Endometrial microvascular endothelial cells (primary cell): ENCODE measurements around the gene PPDPF. TPM values are rescaled to one million over a fixed set of nuclear protein-coding genes. Genes with fewer than 3 reads are reported as not detected.

Source experiments
- in situ Hi-C: cut with HindIII; loops from 2 replicates; pipeline ENCODE4 v1.10.0; 2017; ENCODE audit warnings: low sequenced_read_pairs, low pct_unique_long_range_greater_than_20kb; ENCODE audit errors: inconsistent ontology term
- total RNA-seq: library from RNA; depleted of rRNA; stranded (reverse); fragments of >200 nt; gene quantifications from one replicate; pipeline ENCODE4 v1.2.3, GENCODE V29; 2015; ENCODE audit errors: inconsistent ontology term

The PPDPF gene
- total RNA-seq, 1 donor from 2014 or later = 126 TPM

DNA sequence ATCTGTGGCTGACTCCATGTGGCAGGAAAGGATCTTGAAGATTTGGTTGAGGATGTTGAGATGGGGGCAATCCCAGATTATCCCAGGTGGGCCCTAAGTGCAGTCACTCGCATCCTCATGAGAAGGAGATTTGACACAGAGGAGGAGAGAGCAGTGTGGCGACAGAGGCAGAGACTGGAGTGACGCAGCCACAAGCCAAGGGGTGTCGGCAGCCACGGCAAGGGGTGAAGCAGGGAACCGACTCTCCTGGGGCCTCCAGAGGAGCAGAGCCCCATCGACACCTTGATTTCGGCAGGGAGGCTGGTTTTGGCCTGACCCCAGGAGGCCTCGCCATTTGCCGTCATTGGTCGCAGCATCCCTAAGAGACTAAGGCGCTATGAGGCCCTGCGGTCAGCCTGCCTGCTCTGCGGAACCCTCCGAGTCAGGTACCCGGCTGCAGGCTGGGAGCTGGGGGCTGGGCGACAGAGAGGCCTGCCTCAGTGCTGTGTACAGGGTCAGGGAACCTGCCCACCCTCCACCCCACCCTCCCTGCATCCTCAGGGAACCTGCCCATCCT is 34.2 kb upstream of the PPDPF start:
- in situ Hi-C loops = no loop called here

DNA sequence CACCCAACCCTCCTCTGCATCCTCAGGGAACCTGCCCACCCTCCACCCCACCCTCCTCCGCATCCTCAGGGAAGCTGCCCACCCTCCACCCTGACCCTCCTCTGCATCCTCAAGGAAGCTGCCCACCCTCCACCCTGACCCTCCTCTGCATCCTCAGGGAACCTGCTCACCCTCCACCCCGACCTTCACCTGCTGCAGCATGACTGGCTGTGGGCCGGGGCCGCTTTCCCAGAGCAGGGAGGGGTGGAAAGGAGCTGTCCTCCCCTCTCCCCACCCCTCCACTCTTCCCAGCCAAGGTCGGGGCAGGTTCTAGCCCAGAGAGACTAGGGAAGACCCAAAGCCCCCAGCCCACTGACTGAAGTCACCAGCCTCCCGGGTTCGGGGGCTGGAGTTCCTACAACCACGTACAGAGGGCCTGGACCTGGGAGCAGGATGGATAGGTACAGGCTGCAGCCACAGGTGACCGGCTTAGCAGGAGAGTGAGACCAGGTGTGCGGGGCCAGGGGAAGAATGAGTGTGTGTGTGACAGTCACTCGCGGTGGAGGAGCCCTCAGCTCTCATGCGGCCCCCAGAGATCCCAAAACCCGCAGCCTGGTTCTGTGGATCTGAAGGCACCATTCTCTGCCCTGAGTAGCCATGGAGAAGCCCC is 33.3 kb upstream of the PPDPF start:
- in situ Hi-C loops = no loop called here

DNA sequence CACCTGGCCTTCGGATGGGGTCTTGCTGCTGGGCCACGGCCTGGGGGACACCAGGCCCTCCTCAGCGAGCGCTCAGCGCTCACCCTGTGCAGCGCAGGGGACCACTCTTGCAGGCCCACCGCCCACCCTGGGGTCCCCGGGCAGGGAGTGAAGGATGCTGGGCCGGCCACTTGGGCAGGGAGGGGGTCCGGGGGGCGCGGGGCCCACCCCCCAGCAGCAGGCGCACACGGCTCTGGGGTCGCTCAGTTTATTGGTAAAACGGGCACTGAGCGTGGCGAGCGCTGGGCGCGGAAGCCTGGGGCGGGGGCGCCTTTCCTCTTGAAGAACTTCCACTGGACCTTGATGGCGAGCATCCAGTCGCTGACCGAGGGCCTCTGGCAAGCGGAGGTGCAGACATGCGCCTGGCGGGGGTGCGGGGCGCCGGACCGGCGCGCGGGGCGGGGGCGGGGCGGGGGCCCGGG is 32.8 kb upstream of the PPDPF start:
- in situ Hi-C loops = no loop called here

DNA sequence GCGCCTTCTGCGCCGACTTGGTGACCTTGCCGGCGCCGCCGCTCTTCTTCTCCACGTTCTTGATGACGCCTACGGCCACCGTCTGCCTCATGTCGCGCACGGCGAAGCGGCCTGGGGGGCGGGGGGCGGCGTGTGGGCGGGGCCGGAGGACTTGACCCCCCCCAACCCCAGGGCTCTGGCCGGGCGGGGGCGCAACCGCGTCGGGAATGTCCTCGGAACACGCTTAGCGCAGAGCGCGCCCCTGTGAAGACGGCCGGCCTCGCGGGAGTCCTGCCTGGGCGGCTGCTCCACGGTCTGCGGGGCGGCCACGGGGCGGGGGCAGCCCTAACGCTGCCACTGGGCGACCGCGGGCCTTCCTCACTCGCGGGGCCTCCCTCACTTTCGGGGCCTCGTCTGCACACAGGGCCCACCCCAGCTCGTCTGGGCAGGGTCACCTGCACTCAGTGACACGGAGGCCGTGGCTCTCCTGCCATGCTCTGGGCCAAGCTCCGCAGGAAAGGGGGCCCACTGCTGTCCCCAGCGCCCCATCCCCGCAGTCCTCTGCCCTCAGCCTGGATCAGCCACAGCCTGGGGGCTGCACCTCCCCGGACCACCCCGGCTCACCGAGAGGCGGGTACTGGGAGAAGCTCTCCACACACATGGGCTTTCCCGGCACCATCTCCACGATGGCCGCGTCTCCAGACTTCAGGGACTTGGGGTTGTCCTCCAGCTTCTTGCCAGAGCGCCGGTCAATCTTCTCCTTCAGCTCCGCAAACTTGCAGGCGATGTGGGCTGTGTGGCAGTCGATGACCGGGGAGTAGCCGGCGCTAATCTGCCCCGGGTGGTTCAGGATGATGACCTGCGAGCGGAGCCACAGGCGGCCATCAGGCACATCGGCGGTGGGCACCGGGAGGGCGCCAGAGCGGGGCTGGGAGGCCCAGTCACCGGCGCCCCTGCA is 32.0 kb upstream of the PPDPF start:
- in situ Hi-C loops = no loop called here

DNA sequence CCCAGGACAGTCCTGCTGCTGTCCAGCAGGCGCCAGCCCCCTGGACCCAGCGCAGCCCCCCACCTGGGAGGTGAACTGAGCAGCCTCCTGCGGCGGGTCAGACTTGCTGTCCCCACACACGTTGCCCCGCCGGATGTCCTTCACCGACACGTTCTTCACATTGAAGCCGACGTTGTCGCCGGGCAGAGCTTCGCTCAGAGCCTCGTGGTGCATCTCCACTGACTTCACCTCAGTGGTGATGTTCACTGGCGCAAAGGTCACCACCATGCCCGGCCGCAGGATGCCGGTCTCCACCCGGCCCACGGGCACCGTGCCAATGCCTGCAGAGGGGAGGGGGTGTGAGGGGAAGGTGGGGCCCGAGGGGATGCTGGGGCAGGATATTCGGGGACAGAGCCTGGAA is 30.1 kb upstream of the PPDPF start:
- in situ Hi-C loops = no loop called here

DNA sequence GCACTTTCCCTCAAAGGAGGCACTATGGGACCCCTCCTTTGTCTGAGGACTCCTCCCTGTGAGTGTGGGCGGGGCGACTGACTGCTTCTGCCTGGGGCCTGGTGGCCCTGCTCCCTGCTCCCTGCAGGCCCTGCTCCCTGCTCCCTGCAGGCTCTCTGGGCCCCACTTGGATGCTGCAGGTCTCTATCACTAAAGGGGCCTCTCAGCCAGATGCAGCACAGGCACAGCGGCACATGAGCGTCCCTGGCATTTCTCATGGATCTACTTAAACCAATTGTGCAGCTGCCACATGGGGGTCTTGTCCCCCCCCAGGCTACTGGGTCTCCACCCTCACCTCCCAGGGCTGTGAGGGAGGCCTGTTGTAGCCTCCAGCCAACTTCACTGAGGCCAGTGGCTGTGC is 29.5 kb upstream of the PPDPF start:
- in situ Hi-C loops = no loop called here

DNA sequence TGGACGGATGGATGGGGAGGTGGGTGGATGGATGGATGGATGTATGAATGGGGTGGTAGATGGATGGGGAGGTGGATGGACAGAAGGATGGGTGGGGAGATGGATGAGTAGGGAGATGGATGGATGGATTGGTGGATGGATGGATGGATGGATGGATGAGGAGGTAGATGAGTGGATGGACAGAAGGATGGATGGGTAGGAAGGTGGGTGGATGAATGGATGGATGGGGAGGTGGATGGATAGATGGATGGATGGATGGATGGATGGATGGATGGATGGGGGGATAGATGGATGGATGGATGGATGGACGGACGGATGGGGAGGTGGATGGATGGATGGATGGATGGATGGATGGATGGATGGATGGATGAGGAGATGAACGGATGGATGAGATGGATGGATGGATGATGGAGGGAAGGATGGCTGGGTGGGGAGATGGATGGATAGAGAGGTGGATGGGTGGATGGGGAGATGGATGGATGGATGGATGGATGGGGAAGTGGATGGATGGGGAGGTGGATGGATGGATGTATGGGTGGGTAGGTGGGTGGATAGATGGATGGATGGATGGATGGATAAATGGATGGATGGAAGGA is 28.8 kb upstream of the PPDPF start:
- in situ Hi-C loops = no loop called here

DNA sequence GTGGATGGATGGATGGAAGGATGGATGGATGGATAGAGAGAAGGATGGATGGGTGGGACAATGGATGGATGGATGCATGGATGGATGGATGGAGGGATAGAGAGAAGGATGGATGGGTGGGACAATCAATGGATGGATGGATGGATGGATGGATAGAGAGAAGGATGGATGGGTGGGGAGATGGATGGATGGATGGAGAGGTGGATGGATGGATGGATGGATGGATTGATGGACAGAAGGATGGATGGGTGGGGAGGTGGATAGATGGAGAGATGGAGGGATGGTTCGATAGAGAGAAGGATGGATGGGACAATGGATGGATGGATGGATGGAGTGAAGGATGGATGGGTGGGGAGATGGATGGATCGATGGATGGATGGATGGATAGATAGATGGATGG is 28.0 kb upstream of the PPDPF start:
- in situ Hi-C loops = no loop called here

DNA sequence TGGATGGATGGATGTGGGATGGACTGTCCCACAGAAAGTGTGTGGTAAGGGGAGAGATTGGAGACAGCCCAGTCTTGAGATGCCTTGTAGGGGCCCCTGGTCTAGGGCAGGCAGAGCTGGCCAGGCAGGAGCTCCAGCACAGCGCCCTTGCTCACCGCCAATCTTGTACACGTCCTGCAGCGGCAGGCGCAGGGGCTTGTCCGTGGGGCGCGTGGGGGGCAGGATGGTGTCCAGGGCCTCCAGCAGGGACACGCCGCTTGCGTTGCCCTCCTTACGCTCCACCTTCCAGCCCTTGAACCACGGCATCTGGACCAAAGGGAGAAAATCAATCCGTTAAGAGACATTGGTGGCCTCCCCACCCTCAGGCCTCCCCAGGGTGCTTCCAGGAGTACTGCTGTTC is 27.6 kb upstream of the PPDPF start:
- in situ Hi-C loops = no loop called here

DNA sequence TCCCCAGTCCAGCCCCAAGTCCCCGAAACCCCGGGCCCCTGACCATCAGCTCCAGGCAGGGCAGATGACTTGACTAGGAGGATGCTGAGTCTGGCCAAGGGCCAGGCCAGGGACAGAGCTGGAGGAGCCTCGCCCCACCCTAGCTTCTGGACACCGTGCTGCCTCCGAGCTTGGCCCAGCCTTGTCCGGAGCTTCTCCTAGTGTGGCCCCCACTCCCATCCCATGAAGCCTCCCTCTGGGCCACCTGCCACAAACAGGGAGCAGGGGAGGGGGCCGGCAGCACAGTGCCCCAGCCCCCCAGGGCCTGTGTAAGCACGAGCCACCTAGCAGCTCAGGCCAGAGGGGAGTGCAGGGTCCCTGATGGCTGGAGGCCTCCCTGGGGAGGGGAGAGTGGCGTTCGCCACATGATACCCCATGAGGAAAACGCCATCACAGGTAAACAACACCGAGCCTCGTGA is 27.0 kb upstream of the PPDPF start:
- in situ Hi-C loops = no loop called here

DNA sequence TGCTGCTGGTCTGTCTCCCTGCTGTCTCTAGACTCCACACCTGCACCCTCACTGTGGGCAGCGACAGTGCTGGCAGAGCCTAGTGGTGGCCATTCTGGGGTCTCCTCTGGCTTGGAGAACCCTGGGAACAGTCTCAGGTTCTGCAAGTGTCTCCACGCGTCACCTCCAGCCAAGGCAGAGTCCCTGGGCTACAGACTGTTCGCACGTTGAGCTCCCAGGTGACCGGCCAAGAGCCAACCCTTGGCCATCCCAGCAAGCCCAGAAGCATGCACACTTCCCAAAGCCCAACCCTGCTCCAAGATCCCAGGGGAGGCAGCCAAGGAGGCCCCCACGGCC is 26.5 kb upstream of the PPDPF start:
- in situ Hi-C loops = no loop called here

DNA sequence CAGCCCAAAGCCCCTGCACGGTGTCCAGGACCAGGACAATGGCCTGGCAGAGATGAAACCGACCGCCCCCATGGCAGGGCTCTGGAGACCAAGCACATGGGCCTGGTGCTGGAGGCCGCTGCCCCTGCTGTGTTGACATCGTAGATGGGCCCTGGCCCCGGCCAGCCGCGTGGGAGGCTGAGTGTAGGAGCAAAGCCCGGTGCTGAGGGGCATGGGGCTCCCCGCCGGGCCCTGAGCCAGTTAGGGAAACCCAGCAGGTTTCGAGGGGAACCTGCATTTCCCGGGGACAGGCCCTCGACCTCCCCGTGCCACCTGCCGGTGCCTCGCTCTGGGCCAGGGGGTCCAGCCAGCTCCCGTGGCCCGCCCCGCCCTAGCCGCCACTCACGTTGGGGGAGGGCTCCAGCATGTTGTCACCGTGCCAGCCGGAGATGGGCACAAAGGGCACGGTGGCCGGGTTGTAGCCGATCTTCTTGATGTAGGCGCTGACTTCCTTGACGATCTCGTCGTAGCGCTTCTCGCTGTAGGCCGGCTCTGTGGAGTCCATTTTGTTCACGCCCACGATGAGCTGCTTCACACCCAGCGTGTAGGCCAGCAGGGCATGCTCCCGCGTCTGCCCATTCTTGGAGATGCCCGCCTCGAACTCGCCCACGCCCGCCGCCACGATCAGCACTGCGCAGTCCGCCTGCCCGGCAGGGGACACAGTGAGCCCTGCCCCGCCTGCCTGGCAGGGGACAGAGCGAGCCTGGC is 26.0 kb upstream of the PPDPF start:
- in situ Hi-C loops = no loop called here

DNA sequence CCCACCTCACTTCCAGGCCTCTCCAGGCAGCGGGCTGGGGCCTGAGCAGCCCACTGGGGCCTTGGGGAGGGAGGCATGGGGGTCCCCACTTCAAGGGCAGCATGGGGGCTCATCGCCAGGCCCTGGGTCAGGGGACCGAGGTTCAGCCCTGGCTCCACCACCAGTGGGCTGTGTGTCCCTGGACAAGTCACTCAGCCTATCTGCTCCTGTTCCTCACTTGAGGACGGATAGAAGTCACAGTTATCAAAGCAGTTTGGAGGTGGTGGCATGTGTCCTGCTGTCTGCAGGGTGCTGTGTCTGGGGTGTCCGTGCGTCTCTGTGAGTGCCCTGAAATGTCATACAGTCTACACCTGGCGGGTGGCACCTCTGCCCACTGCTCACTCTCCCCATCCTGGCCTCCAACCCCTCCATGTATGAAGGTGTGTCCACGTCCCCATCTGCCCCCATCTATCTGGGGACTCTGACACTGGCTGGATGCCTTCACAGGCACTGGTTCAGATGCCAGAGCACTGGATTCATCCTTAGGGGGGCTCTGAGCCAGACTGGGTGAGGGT is 25.3 kb upstream of the PPDPF start:
- in situ Hi-C loops = no loop called here

DNA sequence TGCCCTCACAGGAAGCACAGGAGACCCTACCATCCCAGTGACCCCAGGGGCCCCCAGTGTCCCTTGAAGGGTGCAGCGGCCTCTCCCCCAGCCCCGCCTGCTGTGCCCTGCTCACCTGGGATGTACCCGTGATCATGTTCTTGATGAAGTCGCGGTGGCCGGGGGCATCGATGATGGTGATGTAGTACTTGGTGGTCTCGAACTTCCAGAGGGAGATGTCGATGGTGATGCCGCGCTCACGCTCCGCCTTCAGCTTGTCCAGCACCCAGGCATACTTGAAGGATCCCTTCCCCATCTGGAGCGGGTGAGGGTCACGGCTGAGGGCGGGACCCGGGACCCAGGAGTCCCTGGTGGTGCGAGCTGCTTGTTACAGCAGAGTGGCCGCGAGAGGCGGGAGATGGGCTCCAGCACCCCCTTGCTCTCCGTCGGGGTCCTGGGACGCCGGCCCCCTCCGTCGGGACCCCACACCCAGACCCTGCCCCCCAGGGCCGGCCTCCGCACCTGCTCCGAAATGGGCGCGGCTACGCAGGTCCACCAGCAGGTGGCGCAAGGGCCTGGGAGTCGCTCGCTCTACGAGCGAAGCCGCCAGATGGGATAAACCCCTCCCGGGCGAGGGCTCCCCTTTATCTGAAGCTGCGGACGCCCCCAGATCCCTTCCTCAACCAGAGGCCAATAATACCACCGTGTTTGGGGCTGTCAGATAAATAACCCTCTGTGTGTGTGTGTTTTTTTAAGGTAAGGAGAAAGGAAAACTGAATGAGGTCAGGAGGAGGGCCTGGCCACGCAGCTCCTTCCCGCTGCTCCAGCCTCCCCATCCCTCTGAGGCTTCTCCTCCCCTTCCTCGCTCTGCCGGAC is 24.6 kb upstream of the PPDPF start:
- in situ Hi-C loops = no loop called here

DNA sequence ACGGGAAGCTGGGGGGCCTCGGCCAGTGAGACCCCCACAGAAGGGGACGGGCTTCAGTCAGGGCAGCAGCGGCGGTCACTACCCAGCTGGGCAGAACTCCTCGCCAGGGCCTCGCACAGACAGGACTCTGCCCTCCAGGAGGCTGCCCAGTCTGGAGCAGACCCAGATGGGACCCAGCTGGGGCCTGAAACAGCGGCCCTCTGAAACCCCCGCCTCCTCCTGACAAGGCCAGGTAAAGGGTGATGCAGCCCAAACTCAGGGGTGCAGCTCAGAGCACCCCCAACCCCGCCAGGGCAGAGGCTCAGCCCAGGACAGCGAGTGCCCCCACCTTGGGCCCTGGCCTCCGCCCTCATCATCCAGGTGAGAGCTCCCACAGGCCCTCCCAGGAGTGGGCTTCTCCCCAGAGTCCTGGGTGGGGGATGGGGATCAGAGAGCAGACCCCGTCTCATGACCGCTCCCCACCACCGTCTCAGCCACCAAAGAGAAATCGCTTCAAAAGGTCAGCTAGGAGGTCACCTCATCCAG is 23.9 kb upstream of the PPDPF start:
- in situ Hi-C loops = no loop called here

DNA sequence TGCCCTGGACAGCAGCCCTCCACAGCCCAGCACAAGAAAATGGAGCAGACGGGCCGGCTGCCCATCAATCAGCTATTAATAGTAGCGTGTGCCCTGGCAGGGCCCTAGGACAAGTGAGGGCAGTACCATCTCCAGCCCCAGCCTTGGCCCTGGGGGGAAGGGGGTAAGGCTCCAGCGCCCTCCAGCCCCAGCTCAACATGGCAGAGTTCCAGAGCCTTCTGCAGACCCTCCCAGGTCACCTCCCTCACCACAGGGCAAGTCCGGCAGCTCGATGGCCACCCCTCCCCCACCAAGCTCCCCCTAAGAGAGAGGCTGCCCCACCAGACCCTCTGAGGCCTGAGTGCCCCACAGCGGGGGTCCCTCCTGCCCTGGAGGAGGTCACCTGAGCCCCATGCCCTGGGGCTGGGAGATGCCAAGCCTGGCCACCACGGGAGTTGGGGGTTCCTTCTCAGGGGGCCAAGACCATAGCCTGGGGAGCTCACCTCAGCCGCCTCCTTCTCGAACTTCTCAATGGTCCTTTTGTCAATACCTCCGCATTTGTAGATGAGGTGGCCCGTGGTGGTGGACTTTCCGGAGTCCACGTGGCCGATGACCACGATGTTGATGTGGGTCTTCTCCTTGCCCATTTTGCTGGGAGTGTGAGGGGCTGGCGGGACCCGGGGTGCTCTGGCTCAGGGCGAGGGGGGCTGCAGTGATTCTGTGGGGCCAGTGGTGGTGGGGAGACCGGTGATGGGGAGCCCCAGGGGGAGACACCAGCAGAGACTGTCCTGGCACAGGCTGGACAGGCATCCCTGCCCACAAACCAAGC is 23.2 kb upstream of the PPDPF start:
- in situ Hi-C loops = no loop called here
